Left lung (tissue), 14 donors: ENCODE data around the gene THRAP3. TPM values are rescaled to one million over a fixed set of nuclear protein-coding genes. Genes with fewer than 3 reads are reported as not detected.

ENCODE experiments used
- ATAC-seq: fragments of 200-7000 bp; cut with Tn5 transposase; one replicate; pipeline ENCODE4 v1.9.1; 2020; ENCODE audit warnings: moderate library complexity
- DNase-seq, 4 donors: peaks; one replicate each; pipeline ENCODE4 v3.0.0-alpha.2; 2013 to 2020
- H3K27ac ChIP-seq, 2 donors: fragments of 200-600 bp; sonication (generic) in 1 of 2; one replicate each; pipeline versions ENCODE4 v1.5.0 to v1.8.0; 2020 to 2021
- H3K27me3 ChIP-seq, 2 donors: fragments of 200-600 bp; sonication (generic) in 1 of 2; one replicate each; pipeline versions ENCODE4 v1.5.0 to v1.8.0; 2020 to 2021
- H3K36me3 ChIP-seq, 2 donors: fragments of 200-600 bp; sonication (generic) in 1 of 2; one replicate each; pipeline versions ENCODE4 v1.5.0 to v1.8.0; 2020 to 2021
- H3K4me1 ChIP-seq, 2 donors: fragments of 200-600 bp; one replicate each; pipeline ENCODE4 v1.8.0; 2021
- H3K4me3 ChIP-seq, 2 donors: fragments of 200-600 bp; sonication (generic) in 1 of 2; one replicate each; pipeline versions ENCODE4 v1.5.0 to v1.8.0; 2020 to 2021; ENCODE audit warnings: mild to moderate bottlenecking in 1 of 2
- H3K9me3 ChIP-seq, 2 donors: fragments of 200-600 bp; sonication (generic) in 1 of 2; one replicate each; pipeline versions ENCODE4 v1.5.0 to v1.8.0; 2020 to 2021
- CTCF ChIP-seq, 2 donors: fragments of 200-600 bp; sonication (generic) in 1 of 2; IDR thresholded peaks; one replicate each; pipeline versions ENCODE4 v1.5.0 to v1.8.0; 2021; ENCODE audit warnings: antibody characterized with exemption in 2 of 2
- intact Hi-C, 2 donors: fragments of 100-400 bp; cut with DNase I; formaldehyde crosslinking; loops; one replicate each; pipeline versions ENCODE4 v1.11.2 to v1.14.2; 2022
- long read RNA-seq, 12 donors: library from polyadenylated mRNA in 2 of 12; unstranded in 2 of 12; transcript quantifications; one replicate each; pipeline ENCODE4 v2.0.0 and lab custom pipeline, GENCODE V29; 2019 to 2026
- polyA plus RNA-seq, 6 donors: library from polyadenylated mRNA; unstranded; fragments of 120-200 nt; gene quantifications; one replicate each; pipeline ENCODE4 v1.2.1, GENCODE V29; 2013; ENCODE audit not compliant: insufficient read length in 6 of 6
- total RNA-seq, 2 donors: library from RNA; stranded (reverse); fragmentation: NEBNext Ultra II Directional; extraction: Animal tissue kit (Norgen Biotek cat#: 25700); gene quantifications; one replicate each; pipeline ENCODE4 v1.2.1, GENCODE V29; 2021
- donor health status: DM: no; HTN: yes; CAD: no.
- donor health status: DM: no; HTN: no; CAD: no.

Gene THRAP3
- total RNA-seq = 10 to 100 TPM; 86.2 to 93.0 TPM
- polyA plus RNA-seq = 100 to 1,000 TPM; 135 to 167 (median 151) TPM
- long read RNA-seq, donor 1, partial matches to known transcripts = 143 of 155 reads
- long read RNA-seq, donor 1, other reads (novel, unspliced or antisense) = 11 of 155 reads
- long read RNA-seq, donor 2, partial matches to known transcripts = 124 of 124 reads
- long read RNA-seq, donor 2, other reads (novel, unspliced or antisense) = 0 of 124 reads
- long read RNA-seq, donor 3, full-length matches to known transcripts = 1 of 162 reads
- long read RNA-seq, donor 3, partial matches to known transcripts = 150 of 162 reads
- long read RNA-seq, donor 3, other reads (novel, unspliced or antisense) = 11 of 162 reads
- long read RNA-seq, donor 4, partial matches to known transcripts = 80 of 93 reads
- long read RNA-seq, donor 4, other reads (novel, unspliced or antisense) = 13 of 93 reads
- long read RNA-seq, donor 5, partial matches to known transcripts = 91 of 91 reads
- long read RNA-seq, donor 5, other reads (novel, unspliced or antisense) = 0 of 91 reads
- long read RNA-seq, donor 6, partial matches to known transcripts = 220 of 220 reads
- long read RNA-seq, donor 6, other reads (novel, unspliced or antisense) = 0 of 220 reads
- long read RNA-seq, donor 7, full-length matches to known transcripts = 2 of 17 reads
- long read RNA-seq, donor 7, partial matches to known transcripts = 15 of 17 reads
- long read RNA-seq, donor 7, other reads (novel, unspliced or antisense) = 0 of 17 reads
- long read RNA-seq, donor 8, full-length matches to known transcripts = 2 of 113 reads
- long read RNA-seq, donor 8, partial matches to known transcripts = 111 of 113 reads
- long read RNA-seq, donor 8, other reads (novel, unspliced or antisense) = 0 of 113 reads
- long read RNA-seq, donor 9 = 0 reads
- long read RNA-seq, donor 10, partial matches to known transcripts = 115 of 125 reads
- long read RNA-seq, donor 10, other reads (novel, unspliced or antisense) = 10 of 125 reads
- long read RNA-seq, donor 11, partial matches to known transcripts = 55 of 64 reads
- long read RNA-seq, donor 11, other reads (novel, unspliced or antisense) = 8 of 64 reads
- long read RNA-seq, donor 12, full-length matches to known transcripts = 1 of 73 reads
- long read RNA-seq, donor 12, partial matches to known transcripts = 72 of 73 reads
- long read RNA-seq, donor 12, other reads (novel, unspliced or antisense) = 0 of 73 reads

- DNase-seq (peak; percentile 99 to 100 (median 100)), ATAC-seq (peak; percentile 97)
- no peaks in the 10 kb centered on the region for H3K9me3 ChIP-seq
- peaks cover 17 to 53% of the 10 kb centered on the region in 2 donors for H3K4me1 ChIP-seq
- H3K36me3 ChIP-seq = peaks cover 0 to 24% of the 10 kb centered on the region in 2 donors
- intact Hi-C loops = no loop called here
- peak within 1 kb of the TSS; percentile 79 to 97 for H3K4me3 ChIP-seq
- H3K27ac ChIP-seq = peak within 1 kb of the TSS; percentile 97 to 98
- no peaks in the 10 kb centered on the region for H3K27me3 ChIP-seq
- no peak for TF ChIP-seq CTCF (IDR thresholded peaks at IDR 0.05)
Measured at GRCh38 chr1:36223996-36224536, at the start of gene THRAP3. TSS of gene THRAP3 (plus strand) at chr1:36224443. CDS start at chr1:36282564, 58,121 bp downstream.

GRCh38 chr1:36174713-36175112 is 49.5 kb upstream of the THRAP3 start:
- no peak for DNase-seq
- ATAC-seq = no peak
- no peak overlapping the region for H3K4me3 ChIP-seq
- no peak for TF ChIP-seq CTCF (IDR thresholded peaks at IDR 0.05)
- H3K4me1 ChIP-seq = peaks cover 0 to 6% of the 10 kb centered on the region in 2 donors
- no peaks in the 10 kb centered on the region for H3K27me3 ChIP-seq
- intact Hi-C loops = no loop called here
- no peaks in the 10 kb centered on the region for H3K9me3 ChIP-seq
- peaks cover 4 to 97% of the 10 kb centered on the region in 2 donors for H3K36me3 ChIP-seq
- H3K27ac ChIP-seq = peak overlapping the region in 1 of 2 donors; percentile 28

- no peak overlapping the region for H3K4me3 ChIP-seq
- H3K9me3 ChIP-seq = no peaks in the 10 kb centered on the region
- peak overlapping the region in 1 of 2 donors; percentile 28 for H3K27ac ChIP-seq
- H3K27me3 ChIP-seq = no peaks in the 10 kb centered on the region
- intact Hi-C loops = no loop called here
- H3K36me3 ChIP-seq = peaks cover 4 to 100% of the 10 kb centered on the region in 2 donors
- DNase-seq (no peak), ATAC-seq (peak; percentile 15)
- no peak for TF ChIP-seq CTCF (IDR thresholded peaks at IDR 0.05)
- peaks cover 0 to 6% of the 10 kb centered on the region in 2 donors for H3K4me1 ChIP-seq
Measured at GRCh38 chr1:36175137-36176095, 48.8 kb upstream of the THRAP3 start.
